ENCODE data around the gene CCDC201.
A peak's percentile ranks its signal among the peaks of the same experiment; 100 is the strongest.

The CCDC201 gene

GRCh38 chr7:45902820-45903219 lies 29.9 kb upstream of the CCDC201 start:
- DNase-seq (ENCODE audit: low spot score in 2 of 2) (no peak), ATAC-seq (no peak)
- Mint-ChIP-seq H3K9me3 (no peaks in the 10 kb centered on the region), H3K36me3 (no peaks in the 10 kb centered on the region), H3K27ac (no peak overlapping the region), H3K4me3 (no peak overlapping the region), H3K4me1 (no peaks in the 10 kb centered on the region)

GRCh38 chr7:45901566-45901965 lies 28.7 kb upstream of the CCDC201 start:
- no peaks in the 10 kb centered on the region for H3K4me1 Mint-ChIP-seq
- H3K27ac Mint-ChIP-seq, result no peak overlapping the region
- ATAC-seq (no peak), DNase-seq (ENCODE audit: low spot score in 2 of 2) (no peak)
- H3K36me3 Mint-ChIP-seq, result no peaks in the 10 kb centered on the region
- no peaks in the 10 kb centered on the region for H3K9me3 Mint-ChIP-seq
- H3K4me3 Mint-ChIP-seq, result no peak overlapping the region

GRCh38 chr7:45898222-45898621 lies 25.3 kb upstream of the CCDC201 start:
- H3K27ac Mint-ChIP-seq, result no peak overlapping the region
- no peak for DNase-seq (ENCODE audit: low spot score in 2 of 2)
- no peaks in the 10 kb centered on the region for H3K36me3 Mint-ChIP-seq
- no peaks in the 10 kb centered on the region for H3K4me1 Mint-ChIP-seq
- no peak overlapping the region for H3K4me3 Mint-ChIP-seq
- no peak for ATAC-seq
- H3K9me3 Mint-ChIP-seq, result no peaks in the 10 kb centered on the region

GRCh38 chr7:45897042-45897690 lies 24.3 kb upstream of the CCDC201 start:
- no peak overlapping the region for H3K27ac Mint-ChIP-seq
- no peak for DNase-seq (ENCODE audit: low spot score in 2 of 2)
- no peaks in the 10 kb centered on the region for H3K36me3 Mint-ChIP-seq
- no peak for ATAC-seq
- H3K4me3 Mint-ChIP-seq, result no peak overlapping the region
- H3K9me3 Mint-ChIP-seq, result no peaks in the 10 kb centered on the region
- H3K4me1 Mint-ChIP-seq, result no peaks in the 10 kb centered on the region

GRCh38 chr7:45894665-45895062 lies 21.8 kb upstream of the CCDC201 start:
- no peak for ATAC-seq
- no peak overlapping the region for H3K4me3 Mint-ChIP-seq
- H3K9me3 Mint-ChIP-seq, result no peaks in the 10 kb centered on the region
- DNase-seq (ENCODE audit: low spot score in 2 of 2), result no peak
- H3K27ac Mint-ChIP-seq, result no peak overlapping the region
- H3K36me3 Mint-ChIP-seq, result no peaks in the 10 kb centered on the region
- no peaks in the 10 kb centered on the region for H3K4me1 Mint-ChIP-seq

GRCh38 chr7:45893996-45894664 lies 21.2 kb upstream of the CCDC201 start:
- Mint-ChIP-seq H3K27ac (no peak overlapping the region), H3K4me3 (no peak overlapping the region), H3K4me1 (no peaks in the 10 kb centered on the region), H3K36me3 (no peaks in the 10 kb centered on the region), H3K9me3 (no peaks in the 10 kb centered on the region)
- DNase-seq (ENCODE audit: low spot score in 2 of 2) (no peak), ATAC-seq (peak; percentile 34)

- Mint-ChIP-seq H3K9me3 (no peaks in the 10 kb centered on the region), H3K4me1 (no peaks in the 10 kb centered on the region), H3K4me3 (no peak overlapping the region), H3K36me3 (no peaks in the 10 kb centered on the region), H3K27ac (no peak overlapping the region)
- no peak for DNase-seq (ENCODE audit: low spot score in 2 of 2)
- ATAC-seq, result no peak
These were observed 20.6 kb upstream of the CCDC201 start for GRCh38 chr7:45893374-45893995.

GRCh38 chr7:45892407-45893035 lies 19.6 kb upstream of the CCDC201 start:
- Mint-ChIP-seq H3K9me3 (no peaks in the 10 kb centered on the region), H3K27ac (no peak overlapping the region)
- ATAC-seq, result no peak

GRCh38 chr7:45891462-45892402 lies 18.9 kb upstream of the CCDC201 start:
- ATAC-seq, result no peak
- no peaks in the 10 kb centered on the region for H3K36me3 Mint-ChIP-seq
- no peak overlapping the region for H3K4me3 Mint-ChIP-seq
- H3K9me3 Mint-ChIP-seq, result no peaks in the 10 kb centered on the region
- H3K4me1 Mint-ChIP-seq, result no peaks in the 10 kb centered on the region
- H3K27ac Mint-ChIP-seq, result no peak overlapping the region
- no peak for DNase-seq (ENCODE audit: low spot score in 2 of 2)

More at GRCh38 chr7:45892407-45893035, 19.6 kb upstream of the CCDC201 start:
- H3K36me3 Mint-ChIP-seq, result no peaks in the 10 kb centered on the region
- no peaks in the 10 kb centered on the region for H3K4me1 Mint-ChIP-seq
- no peak for DNase-seq (ENCODE audit: low spot score in 2 of 2)
- no peak overlapping the region for H3K4me3 Mint-ChIP-seq

- no peak overlapping the region for H3K4me3 Mint-ChIP-seq
- no peaks in the 10 kb centered on the region for H3K9me3 Mint-ChIP-seq
- H3K4me1 Mint-ChIP-seq, result no peaks in the 10 kb centered on the region
- no peaks in the 10 kb centered on the region for H3K36me3 Mint-ChIP-seq
- DNase-seq (ENCODE audit: low spot score in 2 of 2), result no peak
- no peak for ATAC-seq
- H3K27ac Mint-ChIP-seq, result no peak overlapping the region
These were observed 18.1 kb upstream of the CCDC201 start for GRCh38 chr7:45890902-45891461.

- H3K4me1 Mint-ChIP-seq, result no peaks in the 10 kb centered on the region
These were observed 17.4 kb upstream of the CCDC201 start for GRCh38 chr7:45890125-45890901.

GRCh38 chr7:45889367-45890067 lies 16.6 kb upstream of the CCDC201 start:
- no peak for ATAC-seq
- no peak overlapping the region for H3K27ac Mint-ChIP-seq
- no peaks in the 10 kb centered on the region for H3K9me3 Mint-ChIP-seq
- H3K36me3 Mint-ChIP-seq, result no peaks in the 10 kb centered on the region
- no peaks in the 10 kb centered on the region for H3K4me1 Mint-ChIP-seq
- no peak for DNase-seq (ENCODE audit: low spot score in 2 of 2)
- H3K4me3 Mint-ChIP-seq, result no peak overlapping the region

More at GRCh38 chr7:45890125-45890901, 17.4 kb upstream of the CCDC201 start:
- Mint-ChIP-seq H3K4me3 (no peak overlapping the region), H3K36me3 (no peaks in the 10 kb centered on the region), H3K27ac (no peak overlapping the region), H3K9me3 (no peaks in the 10 kb centered on the region)
- ATAC-seq, result no peak
- no peak for DNase-seq (ENCODE audit: low spot score in 2 of 2)

- Mint-ChIP-seq H3K9me3 (no peaks in the 10 kb centered on the region), H3K27ac (no peak overlapping the region), H3K4me1 (no peaks in the 10 kb centered on the region), H3K4me3 (no peak overlapping the region), H3K36me3 (no peaks in the 10 kb centered on the region)
- no peak for ATAC-seq
- no peak for DNase-seq (ENCODE audit: low spot score in 2 of 2)
These were observed 16.1 kb upstream of the CCDC201 start for GRCh38 chr7:45888993-45889366.
